Ovary (tissue), 9 donors: ENCODE results near the gene RALGPS1. TPM values are rescaled to one million over a fixed set of nuclear protein-coding genes. Genes with fewer than 3 reads are reported as not detected.

Source experiments
- DNase-seq, 5 donors: peaks; one replicate each; pipeline ENCODE4 v3.0.0-alpha.2; 2019 to 2020
- H3K27ac ChIP-seq, 2 donors: fragments of 200-600 bp; one replicate each; pipeline versions ENCODE4 v1.5.1 to v1.8.0; 2019 to 2022
- H3K27me3 ChIP-seq: fragments of 200-600 bp; one replicate; pipeline ENCODE4 v1.8.0; 2022
- H3K36me3 ChIP-seq: fragments of 200-600 bp; sonication (generic); one replicate; pipeline ENCODE4 v1.5.1; 2019
- H3K4me1 ChIP-seq: one replicate; pipeline ENCODE4 v1.8.1; 2013; ENCODE audit warnings: mild to moderate bottlenecking, moderate library complexity; ENCODE audit not compliant: insufficient read depth
- H3K4me3 ChIP-seq: fragments of 200-600 bp; sonication (generic); one replicate; pipeline ENCODE4 v1.5.1; 2017
- H3K9me3 ChIP-seq, 2 donors: fragments of 200-600 bp in 1 of 2; sonication (generic) in 1 of 2; one replicate each; pipeline versions ENCODE4 v1.5.1 to v1.8.1; 2013 to 2019; ENCODE audit warnings: mild to moderate bottlenecking in 1 of 2, moderate library complexity in 1 of 2
- CTCF ChIP-seq, 3 donors: fragments of 450-650 bp in 2 of 3; fragments of 200-600 bp in 1 of 3; IDR thresholded peaks; one replicate each; pipeline versions ENCODE4 v1.5.1 to v1.8.0; 2016 to 2022; ENCODE audit warnings: antibody characterized with exemption in 3 of 3, mild to moderate bottlenecking in 1 of 3
- EP300 ChIP-seq: sonication (generic); formaldehyde crosslinking; IDR thresholded peaks from one replicate; pipeline ENCODE4 v1.6.1; 2017; ENCODE audit warnings: antibody characterized with exemption
- POLR2A ChIP-seq: fragments of 450-650 bp; IDR thresholded peaks from one replicate; pipeline ENCODE4 v1.6.1; 2017; ENCODE audit warnings: antibody characterized with exemption, mild to moderate bottlenecking, moderate library complexity
- WGBS, 3 donors: extraction: QIAGEN DNeasy Blood & Tissue Kit in 1 of 3; methylation state at CpG; one replicate each; pipeline versions ENCODE4 v1.1.5 to v1.1.7; 2013 to 2017; 5-methylcytosine and 5-hydroxymethylcytosine counted together
- intact Hi-C, 4 donors: fragments of 100-400 bp; cut with DNase I; formaldehyde crosslinking; loops; one replicate each; pipeline versions ENCODE4 v1.11.0 to v1.15.1; 2022 to 2023
- polyA plus RNA-seq, 2 donors: library from polyadenylated mRNA; stranded (reverse); fragments of 200-250 nt in 1 of 2; fragments of 350-450 nt in 1 of 2; fragmentation: Illumina TruSeq in 1 of 2; extraction: RNeasy Lipid Tissue Mini Kit (QIAGEN cat#74804) in 1 of 2; gene quantifications; one replicate each; pipeline ENCODE4 v1.2.3, GENCODE V29; 2013 to 2014
- total RNA-seq, 7 donors: library from RNA; depleted of rRNA in 2 of 7; stranded (reverse); fragments of >200 nt in 2 of 7; fragmentation: NEBNext Ultra II Directional in 3 of 7; extraction: Animal tissue kit (Norgen Biotek cat#: 25700) in 3 of 7; gene quantifications; one replicate each; pipeline versions ENCODE4 v1.1.0 to v1.2.4, GENCODE V29; 2016 to 2023
- donor health status: DM: no; HTN: no; CAD: no; lungs with moderate emphysema.
- donor health status: DM: no; HTN: no; CAD: no.
- donor health status: Bipolar disorder and iron deficiency.
- donor health status: DM: yes; HTN: yes; CAD: no.
- donor health status: DM: no; HTN: no; CAD: no.
- donor health status: DM: yes; HTN: yes; CAD: no.

Gene RALGPS1
- total and polyA plus RNA-seq, 9 donors = 2.3 to 13.1 (median 6.9) TPM

- WGBS, 3 donors = 66 to 73% (median 69%) methylated on average over 9 of the region's 9 CpGs
- no peaks in the 10 kb centered on the region for H3K9me3 ChIP-seq
- H3K4me1 ChIP-seq = peaks cover 6% of the 10 kb centered on the region
- H3K27me3 ChIP-seq = no peaks in the 10 kb centered on the region
- intact Hi-C loops = no loop called here
- TF ChIP-seq EP300 (no peak), POLR2A (no peak), CTCF (IDR thresholded peaks at IDR 0.05) (no peak)
- peak; percentile 6 to 17 (median 10) for DNase-seq
- no peaks in the 10 kb centered on the region for H3K36me3 ChIP-seq
- no peak overlapping the region for H3K27ac ChIP-seq
- no peak overlapping the region for H3K4me3 ChIP-seq
These were observed 247.7 kb downstream of the RALGPS1 start for GRCh38 chr9:127162046-127162863.

GRCh38 chr9:127162864-127163365 lies 248.3 kb downstream of the RALGPS1 start:
- no peaks in the 10 kb centered on the region for H3K27me3 ChIP-seq
- no peak overlapping the region for H3K27ac ChIP-seq
- H3K9me3 ChIP-seq = no peaks in the 10 kb centered on the region
- no peak overlapping the region for H3K4me3 ChIP-seq
- intact Hi-C loops = no loop called here
- no peaks in the 10 kb centered on the region for H3K36me3 ChIP-seq
- peak in 3 of 5 donors; percentile 2 to 6 (median 4) for DNase-seq
- 42 to 74% (median 67%) methylated on average over 4 of the region's 4 CpGs for WGBS, 3 donors
- H3K4me1 ChIP-seq = peaks cover 6% of the 10 kb centered on the region
- TF ChIP-seq CTCF (IDR thresholded peaks at IDR 0.05) = no peak
- no peak for TF ChIP-seq EP300

GRCh38 chr9:127163409-127163808 lies 248.8 kb downstream of the RALGPS1 start:
- Histone ChIP-seq H3K36me3 (no peaks in the 10 kb centered on the region), H3K4me1 (peaks cover 6% of the 10 kb centered on the region), H3K4me3 (no peak overlapping the region), H3K27me3 (no peaks in the 10 kb centered on the region), H3K9me3 (no peaks in the 10 kb centered on the region), H3K27ac (no peak overlapping the region)
- TF ChIP-seq CTCF (IDR thresholded peaks at IDR 0.05) = no peak
- TF ChIP-seq POLR2A = no peak
- no peak for TF ChIP-seq EP300
- intact Hi-C loops = no loop called here
- DNase-seq = peak in 2 of 5 donors; percentile 5 to 20
- 20 to 27% (median 21%) methylated on average over 2 of the region's 2 CpGs for WGBS, 3 donors

- DNase-seq = peak in 2 of 5 donors; percentile 4 to 5
- no peak for TF ChIP-seq EP300
- no peak for TF ChIP-seq POLR2A
- no peak for TF ChIP-seq CTCF (IDR thresholded peaks at IDR 0.05)
- WGBS, 3 donors = 80 to 86% (median 83%) methylated on average over 4 of the region's 4 CpGs
- H3K27me3 ChIP-seq = no peaks in the 10 kb centered on the region
- no peak overlapping the region for H3K4me3 ChIP-seq
- intact Hi-C loops = no loop called here
- H3K4me1 ChIP-seq = no peaks in the 10 kb centered on the region
- no peak overlapping the region for H3K27ac ChIP-seq
- no peaks in the 10 kb centered on the region for H3K9me3 ChIP-seq
- H3K36me3 ChIP-seq = no peaks in the 10 kb centered on the region
These were observed 250.5 kb downstream of the RALGPS1 start for GRCh38 chr9:127165116-127165515.
